ENCODE measurements around the gene DOK6. TPM values are rescaled to one million over a fixed set of nuclear protein-coding genes. Genes with fewer than 3 reads are reported as not detected.

DOK6 gene
- total and polyA plus RNA-seq, 10 of the 15 experiments (the other 5 are each of a cell fraction or from before 2014, with no cell fraction given): 0.01 to 0.09 (median 0.04) TPM; not detected in 4

GRCh38 chr18:69408522-69408921 lies 7.8 kb downstream of the DOK6 start:
- 5% methylated on average over 1 of the region's 1 CpG for WGBS (ENCODE audit: insufficient coverage, insufficient replicate concordance, low lambda C conversion rate, missing lambda C conversion rate)
- intact Hi-C loops (cut with micrococcal nuclease; ENCODE audit: unreplicated experiment): no loop called here
- Histone ChIP-seq H3K9ac (ENCODE audit: control insufficient read depth, insufficient read depth, low read length) (no peak overlapping the region), H3K4me3 (no peak overlapping the region), H3K9me3 (replicated peaks; ENCODE audit: control insufficient read depth, insufficient read depth, low read length) (no peaks in the 10 kb centered on the region), H3K27ac (ENCODE audit: control insufficient read depth, insufficient read depth) (no peak overlapping the region), H3K4me1 (ENCODE audit: control insufficient read depth, insufficient read depth, low read length) (no peaks in the 10 kb centered on the region), H3K79me2 (ENCODE audit: control insufficient read depth, insufficient read depth, low read length) (no peaks in the 10 kb centered on the region), H4K20me1 (ENCODE audit: control insufficient read depth, insufficient read depth) (no peaks in the 10 kb centered on the region), H3K36me3 (ENCODE audit: control insufficient read depth in 2 of 2, insufficient read depth in 2 of 2, low read length in 1 of 2) (no peaks in the 10 kb centered on the region), H3K4me2 (ENCODE audit: control insufficient read depth, insufficient read depth) (no peak overlapping the region), H3K27me3 (replicated peaks in 1 of 2; ENCODE audit: control insufficient read depth in 2 of 2, insufficient read depth in 2 of 2, low read length in 1 of 2) (no peaks in the 10 kb centered on the region), H2AFZ (ENCODE audit: control insufficient read depth, low read depth, low read length) (no peak overlapping the region)
- ChIA-PET RAD21 (ENCODE audit: unreplicated experiment) (no interaction called here), CTCF (no interaction called here), POLR2A (no interaction called here), SMC1A (ENCODE audit: uncharacterized antibody, unreplicated experiment) (no interaction called here)
- BruUV-seq (replicated peaks): no TSS peak
- in situ Hi-C loops (cut with MboI): no loop called here
- TF ChIP-seq POU2F2 (IDR thresholded peaks at IDR 0.05; ENCODE audit: borderline replicate concordance, low read depth, low read length) (no peak), NR2C1 (IDR thresholded peaks at IDR 0.05) (no peak), CBX5 (IDR thresholded peaks at IDR 0.05; ENCODE audit: low read depth) (no peak), GABPA (IDR thresholded peaks at IDR 0.05; ENCODE audit: low read depth) (no peak), NKRF (conservative IDR thresholded peaks at IDR 0.05) (no peak), IKZF2 (IDR thresholded peaks at IDR 0.05) (no peak), TBL1XR1 (IDR thresholded peaks at IDR 0.05; ENCODE audit: low read depth, low read length) (no peak), MEF2A (IDR thresholded peaks at IDR 0.05; ENCODE audit: insufficient read depth, low read depth, low read length) (no peak), ZNF24 (IDR thresholded peaks at IDR 0.05) (no peak), YBX1 (IDR thresholded peaks at IDR 0.05) (no peak), DPF2 (IDR thresholded peaks at IDR 0.05) (no peak)
- ATAC-seq (no peak), DNase-seq (ENCODE audit: low read depth, low spot score) (no peak), FAIRE-seq (no peak)
